D721Med (cell line): Measurements from ENCODE around the gene BET1.

Experiments
- DNase-seq: peaks from one replicate; pipeline ENCODE4 v3.0.0; 2011; ENCODE audit warnings: low spot score; ENCODE audit not compliant: insufficient read length
- FAIRE-seq: peaks from 2 replicates; lab custom pipeline; 2011; peaks lifted over from hg19 to GRCh38; lab: Jason Lieb, UNC
- TF ChIP-seq, protein P1 (sequence below): IDR thresholded peaks from 2 replicates; pipeline ENCODE4 v1.5.1; 2012; ENCODE audit warnings: mild to moderate bottlenecking, control low read depth; ENCODE audit not compliant: insufficient read depth; ENCODE audit errors: missing control alignments

BET1 gene

DNA sequence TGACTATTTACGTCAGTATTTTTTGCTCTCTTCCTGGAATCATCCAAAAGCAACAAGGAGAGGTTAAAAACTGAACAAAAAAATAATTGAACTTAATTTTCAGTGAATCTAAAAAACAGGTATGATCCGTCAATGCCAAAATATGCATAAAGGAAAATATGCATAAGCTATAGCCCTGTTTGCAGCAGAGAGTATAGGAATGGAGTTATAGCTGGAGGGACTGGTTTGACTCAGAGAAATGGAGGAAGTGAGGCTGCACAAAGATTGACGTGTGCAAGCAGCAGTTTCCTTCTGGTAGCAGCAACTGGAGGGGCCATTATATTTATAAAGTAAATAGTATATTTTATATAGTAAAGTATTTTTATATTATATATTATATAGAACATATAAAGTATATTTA is 45.5 kb downstream of the BET1 start:
- TF ChIP-seq, protein P1, sequence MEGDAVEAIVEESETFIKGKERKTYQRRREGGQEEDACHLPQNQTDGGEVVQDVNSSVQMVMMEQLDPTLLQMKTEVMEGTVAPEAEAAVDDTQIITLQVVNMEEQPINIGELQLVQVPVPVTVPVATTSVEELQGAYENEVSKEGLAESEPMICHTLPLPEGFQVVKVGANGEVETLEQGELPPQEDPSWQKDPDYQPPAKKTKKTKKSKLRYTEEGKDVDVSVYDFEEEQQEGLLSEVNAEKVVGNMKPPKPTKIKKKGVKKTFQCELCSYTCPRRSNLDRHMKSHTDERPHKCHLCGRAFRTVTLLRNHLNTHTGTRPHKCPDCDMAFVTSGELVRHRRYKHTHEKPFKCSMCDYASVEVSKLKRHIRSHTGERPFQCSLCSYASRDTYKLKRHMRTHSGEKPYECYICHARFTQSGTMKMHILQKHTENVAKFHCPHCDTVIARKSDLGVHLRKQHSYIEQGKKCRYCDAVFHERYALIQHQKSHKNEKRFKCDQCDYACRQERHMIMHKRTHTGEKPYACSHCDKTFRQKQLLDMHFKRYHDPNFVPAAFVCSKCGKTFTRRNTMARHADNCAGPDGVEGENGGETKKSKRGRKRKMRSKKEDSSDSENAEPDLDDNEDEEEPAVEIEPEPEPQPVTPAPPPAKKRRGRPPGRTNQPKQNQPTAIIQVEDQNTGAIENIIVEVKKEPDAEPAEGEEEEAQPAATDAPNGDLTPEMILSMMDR: no peak
- DNase-seq: no peak
- no peak for FAIRE-seq

DNA sequence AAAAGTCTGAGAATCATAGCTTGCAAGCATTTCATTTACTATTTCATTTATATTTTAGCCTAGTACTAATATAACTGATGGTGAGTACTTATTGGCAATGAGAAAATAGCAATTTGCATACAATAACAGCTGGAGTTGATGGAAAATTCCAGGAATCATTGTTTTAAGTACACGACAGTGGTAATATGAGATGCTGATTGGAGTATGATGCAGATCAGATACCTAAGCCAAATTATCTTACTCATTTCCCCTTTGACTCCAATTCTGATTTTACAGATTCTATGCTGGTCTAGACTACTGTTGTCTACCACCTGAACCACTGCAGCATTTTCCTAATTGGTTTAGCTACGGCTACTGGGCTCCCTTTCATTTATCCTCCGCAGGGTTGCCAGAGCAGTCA is 45.9 kb downstream of the BET1 start:
- FAIRE-seq: no peak
- TF ChIP-seq, protein P1: no peak
- no peak for DNase-seq

DNA sequence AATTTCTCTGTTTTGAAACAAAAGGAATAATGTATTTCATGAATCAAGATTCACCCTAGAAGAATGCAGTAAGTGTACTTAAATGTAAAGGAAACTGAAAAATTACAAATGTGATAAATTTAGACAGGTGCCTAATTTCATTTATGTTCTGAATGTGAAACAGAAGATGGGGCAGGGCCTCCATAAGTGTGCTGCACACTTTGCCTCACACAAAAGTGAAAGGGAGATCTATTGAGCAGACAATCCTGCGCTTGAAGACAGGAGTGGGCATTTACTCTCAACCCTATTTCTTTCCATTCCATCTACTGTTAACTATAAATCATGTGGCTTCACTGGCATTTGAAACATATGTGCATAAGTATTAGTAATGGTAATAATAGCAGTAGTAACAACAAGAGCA is 46.4 kb downstream of the BET1 start:
- TF ChIP-seq, protein P1: no peak
- FAIRE-seq (no peak), DNase-seq (no peak)

DNA sequence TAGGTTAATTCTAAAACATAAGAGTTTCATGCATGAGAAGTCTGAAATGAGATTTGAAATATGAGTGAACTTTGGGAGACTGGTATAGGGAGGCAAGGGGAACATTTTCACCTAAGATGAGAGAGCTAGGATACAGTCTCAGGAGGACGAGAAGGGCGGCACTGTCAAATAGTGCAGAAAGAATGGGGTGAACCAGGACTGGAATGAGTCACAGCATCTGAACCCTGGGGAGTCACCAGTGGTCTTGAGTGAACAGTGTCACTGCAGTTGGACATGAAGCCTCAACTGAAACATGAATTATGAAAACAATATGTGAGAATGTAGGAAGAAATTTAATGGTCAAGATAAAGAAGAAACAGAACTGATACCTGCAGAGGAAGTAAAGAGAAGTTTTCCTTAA is 48.9 kb downstream of the BET1 start:
- FAIRE-seq: no peak
- TF ChIP-seq, protein P1: no peak
- DNase-seq: no peak

DNA sequence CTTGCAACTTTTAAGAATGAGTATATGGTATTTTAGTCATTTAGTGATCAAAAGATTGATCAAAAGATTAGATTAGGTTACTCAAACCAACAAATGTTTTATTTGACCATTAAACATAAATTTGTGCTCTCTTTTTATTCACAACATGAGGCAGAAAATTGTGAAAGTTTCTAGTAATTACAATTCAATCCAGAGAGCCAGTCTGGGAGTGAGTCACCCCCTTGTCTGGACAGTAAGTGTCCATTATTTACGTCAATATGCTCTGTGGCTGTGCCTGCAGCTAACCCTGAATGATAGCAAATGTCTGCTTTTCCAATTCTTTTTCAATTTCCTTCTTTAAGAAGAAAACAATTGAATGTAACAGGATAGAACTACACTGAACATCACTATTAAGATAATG is 54.7 kb downstream of the BET1 start:
- TF ChIP-seq, protein P1: no peak
- FAIRE-seq: no peak
- DNase-seq: no peak

DNA sequence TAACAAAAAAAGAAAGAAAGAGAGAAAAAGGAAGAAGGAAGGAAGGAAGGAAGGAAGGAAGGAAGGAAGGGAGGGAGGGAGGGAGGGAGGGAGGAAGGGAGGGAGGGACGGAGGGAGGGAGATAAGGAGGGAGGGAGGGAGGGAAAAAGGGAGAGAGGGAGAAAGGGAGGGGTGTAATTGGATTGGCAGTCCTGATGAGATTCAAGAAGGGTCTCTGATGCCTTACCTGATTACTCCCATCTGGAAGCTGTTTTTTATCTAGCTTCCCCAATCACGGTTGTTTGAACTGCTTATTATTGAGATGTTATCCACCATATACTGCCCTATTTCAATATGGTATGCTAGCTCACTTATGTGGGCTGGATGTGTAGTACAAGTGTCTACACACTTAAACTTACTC is 55.3 kb downstream of the BET1 start:
- TF ChIP-seq, protein P1: no peak
- FAIRE-seq: no peak

DNA sequence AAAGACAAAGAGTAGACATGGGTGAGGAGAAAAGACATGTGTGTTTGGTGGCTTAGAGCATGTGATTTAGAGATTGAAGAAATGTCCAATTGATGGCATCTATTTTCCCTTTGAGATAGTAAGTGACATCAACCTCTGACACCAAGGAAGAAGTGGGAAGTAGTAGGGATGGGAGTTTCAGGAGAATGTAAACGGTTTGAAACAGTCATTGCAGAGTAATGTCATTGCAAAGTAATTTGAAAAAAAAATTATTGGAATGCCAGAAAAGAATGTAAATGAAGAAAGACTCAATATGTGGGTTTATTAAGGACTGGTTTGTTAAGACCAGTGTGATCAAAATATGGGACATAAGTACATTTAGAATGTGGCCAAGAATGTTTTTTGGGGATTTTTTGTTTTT is 56.0 kb downstream of the BET1 start:
- DNase-seq (no peak), FAIRE-seq (no peak)
- TF ChIP-seq, protein P1: no peak

More for the DNA sequence above, 55.3 kb downstream of the BET1 start:
- no peak for DNase-seq
